GM12878 (cell line): ENCODE data around the gene SIGLEC11. TPM values are rescaled to one million over a fixed set of nuclear protein-coding genes. Genes with fewer than 3 reads are reported as not detected.

Experiments used
- ATAC-seq: fragments of 200-7000 bp; cut with Tn5 transposase; 3 replicates; pipeline ENCODE4 v1.9.1; 2020; ENCODE audit warnings: mild to moderate bottlenecking, moderate library complexity
- BruUV-seq: library from RNA; stranded (reverse); fragments of 400-500 nt; replicated peaks from 2 replicates; lab custom pipeline; 2021; lab: Mats Ljungman, UMichigan
- CTCF ChIA-PET: fragments of 300-600 bp; sonication (Branson Sonifier 250); formaldehyde crosslinking; extraction: SDS; loops from one replicate; lab custom pipeline; 2021; ENCODE audit warnings: inconsistent platforms; lab: Yijun Ruan, JAX
- POLR2A ChIA-PET: fragments of 350-600 bp; formaldehyde crosslinking; extraction: SDS; loops from one replicate; lab custom pipeline; 2021; ENCODE audit warnings: inconsistent platforms; lab: Charles Lee
- RAD21 ChIA-PET: fragments of 300-600 bp; sonication (Branson Sonifier 250); formaldehyde crosslinking; loops from one replicate; lab custom pipeline; 2023; ENCODE audit warnings: antibody characterized with exemption; ENCODE audit not compliant: unreplicated experiment; lab: Charles Lee
- SMC1A ChIA-PET: fragments of 300-600 bp; sonication (Branson Sonifier 250); formaldehyde crosslinking; loops from one replicate; lab custom pipeline; 2023; ENCODE audit not compliant: unreplicated experiment, uncharacterized antibody; lab: Charles Lee
- DNase-seq: peaks from one replicate; pipeline ENCODE4 v3.0.0-alpha.2; 2011; ENCODE audit warnings: low read depth, low spot score
- FAIRE-seq: peaks from 3 replicates; lab custom pipeline; 2011; peaks lifted over from hg19 to GRCh38; lab: Jason Lieb, UNC
- H2AFZ ChIP-seq: 2 replicates; pipeline ENCODE4 v1.6.0; 2011; ENCODE audit warnings: low read depth, low read length, control low read depth; ENCODE audit not compliant: control insufficient read depth
- H3K27ac ChIP-seq: 2 replicates; pipeline ENCODE4 v1.5.1; 2011; ENCODE audit warnings: control low read depth; ENCODE audit not compliant: control insufficient read depth, insufficient read depth
- H3K27me3 ChIP-seq, 2 experiments: replicated peaks in 1 of 2; 2 replicates each; pipeline versions ENCODE4 v1.6.0 to v1.6.1; 2011; ENCODE audit warnings: low read length in 1 of 2; ENCODE audit not compliant: control insufficient read depth in 2 of 2, insufficient read depth in 2 of 2
- H3K36me3 ChIP-seq, 2 experiments: 2 replicates each; pipeline ENCODE4 v1.5.1; 2011; ENCODE audit warnings: low read length in 1 of 2; ENCODE audit not compliant: control insufficient read depth in 2 of 2, insufficient read depth in 2 of 2
- H3K4me1 ChIP-seq: 2 replicates; pipeline ENCODE4 v1.6.1; 2011; ENCODE audit warnings: mild to moderate bottlenecking, low read length, moderate library complexity, mixed read lengths; ENCODE audit not compliant: control insufficient read depth, insufficient read depth
- H3K4me2 ChIP-seq: 2 replicates; pipeline ENCODE4 v1.6.0; 2011; ENCODE audit warnings: control low read depth; ENCODE audit not compliant: control insufficient read depth, insufficient read depth
- H3K4me3 ChIP-seq: fragments of 200-600 bp; sonication (generic); 2 replicates; pipeline ENCODE4 v1.5.1; 2016
- H3K79me2 ChIP-seq: 2 replicates; pipeline ENCODE4 v1.6.0; 2011; ENCODE audit warnings: low read length; ENCODE audit not compliant: control insufficient read depth, insufficient read depth
- H3K9ac ChIP-seq: 2 replicates; pipeline ENCODE4 v1.8.0; 2011; ENCODE audit warnings: low read length, control low read depth, mixed read lengths; ENCODE audit not compliant: control insufficient read depth, insufficient read depth
- H3K9me3 ChIP-seq: replicated peaks from 3 replicates; pipeline ENCODE4 v1.5.1; 2011; ENCODE audit warnings: mild to moderate bottlenecking, low read length; ENCODE audit not compliant: control insufficient read depth, insufficient read depth
- H4K20me1 ChIP-seq: 2 replicates; pipeline ENCODE4 v1.6.0; 2011; ENCODE audit not compliant: control insufficient read depth, insufficient read depth
- E2F8 ChIP-seq: fragments of 450-650 bp; IDR thresholded peaks from 2 replicates; pipeline ENCODE4 v1.6.1; 2018; ENCODE audit warnings: mild to moderate bottlenecking, low read depth, moderate library complexity; ENCODE audit not compliant: partially characterized antibody
- GABPA ChIP-seq: IDR thresholded peaks from 2 replicates; pipeline ENCODE4 v1.6.1; 2014; ENCODE audit warnings: antibody characterized with exemption, low read depth, mild to moderate bottlenecking, inconsistent platforms
- MEF2A ChIP-seq: IDR thresholded peaks from 2 replicates; pipeline ENCODE4 v1.6.1; 2011; ENCODE audit warnings: low read depth, mild to moderate bottlenecking, low read length, moderate library complexity; ENCODE audit not compliant: insufficient read depth
- NFYA ChIP-seq: IDR thresholded peaks from 2 replicates; pipeline ENCODE4 v1.6.1; 2011; ENCODE audit warnings: low read depth, mild to moderate bottlenecking, low read length, improper control_type of control experiment, borderline replicate concordance
- POLR2A ChIP-seq: IDR thresholded peaks from 2 replicates; pipeline ENCODE4 v1.6.1; 2011; ENCODE audit warnings: low read depth, mild to moderate bottlenecking, low read length
- SUPT20H ChIP-seq: IDR thresholded peaks from 2 replicates; pipeline ENCODE4 v1.6.1; 2011; ENCODE audit warnings: low read depth, mild to moderate bottlenecking, low read length, moderate library complexity, borderline replicate concordance; ENCODE audit not compliant: control insufficient read depth
- ZBTB40 ChIP-seq: fragments of 450-650 bp; IDR thresholded peaks from 2 replicates; pipeline ENCODE4 v1.6.1; 2016; ENCODE audit warnings: mild to moderate bottlenecking, moderate library complexity, borderline replicate concordance
- ZNF24 ChIP-seq: fragments of 450-650 bp; IDR thresholded peaks from 2 replicates; pipeline ENCODE4 v1.6.1; 2017; ENCODE audit warnings: antibody characterized with exemption, mild to moderate bottlenecking
- ZNF622 ChIP-seq: fragments of 450-650 bp; IDR thresholded peaks from 2 replicates; pipeline ENCODE4 v1.6.1; 2017; ENCODE audit warnings: mild to moderate bottlenecking, inconsistent platforms
- WGBS: methylation state at CpG from one replicate; pipeline ENCODE4 v1.1.6; 2016; ENCODE audit warnings: low lambda C conversion rate; ENCODE audit not compliant: insufficient replicate concordance, insufficient coverage; ENCODE audit errors: missing lambda C conversion rate; 5-methylcytosine and 5-hydroxymethylcytosine counted together
- in situ Hi-C: fragments of 300-500 bp; cut with MboI; formaldehyde crosslinking; loops from 9 replicates; pipeline ENCODE4 v1.14.3; 2018; ENCODE audit warnings: mixed read lengths
- intact Hi-C: fragments of 100-400 bp; cut with micrococcal nuclease; formaldehyde crosslinking; loops from one replicate; pipeline ENCODE4 v1.14.2; 2022; ENCODE audit not compliant: unreplicated experiment
- polyA plus RNA-seq, 11 experiments: library from polyadenylated mRNA; depleted of rRNA in 4 of 11; unstranded in 6 of 11; stranded (reverse) in 5 of 11; fragments of >200 nt; fragmentation: Nextera tagmentation in 4 of 11; fragmentation: Illumina TruSeq in 1 of 11; extraction: Ambion mirVana in 4 of 11; extraction: Trizol in 1 of 11; gene quantifications; 1 replicate in 1 of 11; 2 replicates in 10 of 11; pipeline versions ENCODE4 v1.2.1 to v1.2.3, GENCODE V29; 2011 to 2016; ENCODE audit warnings: inconsistent platforms in 2 of 11, missing spikeins in 2 of 11, low read depth in 1 of 11
- total RNA-seq, 4 experiments: library from RNA; depleted of rRNA in 3 of 4; stranded (reverse); fragments of >200 nt in 3 of 4; fragmentation: Illumina TruSeq in 1 of 4; extraction: Trizol in 1 of 4; gene quantifications; 2 replicates each; pipeline versions ENCODE4 v1.2.1 to v1.2.3, GENCODE V29; 2013 to 2021
- TF ChIP-seq, protein P1 (sequence below): fragments of 450-650 bp; IDR thresholded peaks from 2 replicates; pipeline ENCODE4 v1.6.1; 2017; ENCODE audit warnings: mild to moderate bottlenecking, moderate library complexity

Gene SIGLEC11
- total and polyA plus RNA-seq, 10 of the 15 experiments (the other 5 are each of a cell fraction or from before 2014, with no cell fraction given), result not detected

DNA sequence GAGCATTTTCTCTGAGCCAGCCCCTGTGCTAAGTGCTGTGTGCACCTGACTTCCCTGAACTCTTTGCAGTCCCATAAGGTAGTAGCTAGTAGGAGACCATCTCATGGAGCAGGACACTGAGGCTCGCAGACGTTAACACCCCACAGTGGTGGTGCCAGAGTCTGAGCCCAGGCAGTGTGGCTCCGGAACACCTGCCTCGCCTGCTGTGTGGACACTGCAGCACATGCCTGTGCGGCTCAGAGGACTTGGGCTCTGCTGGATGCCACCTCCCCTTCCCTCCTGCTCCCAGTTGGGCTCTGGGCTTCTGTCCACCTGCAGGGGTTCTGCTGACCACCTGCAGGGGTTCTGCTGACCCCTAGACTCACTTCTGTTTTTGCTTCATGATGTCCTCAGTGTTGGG is 27.0 kb upstream of the SIGLEC11 start:
- ChIA-PET POLR2A (interaction anchor here (0.6 kb wide), 1 partner anchor 585 kb away, joined by 6 read pairs; no protein-coding TSS in a partner anchor), RAD21 (no interaction called here), CTCF (interaction anchor here (0.7 kb wide), 1 partner anchor 51 kb away, joined by 3 read pairs; no protein-coding TSS in a partner anchor), SMC1A (interaction anchor here (0.6 kb wide), 1 partner anchor 700 kb away, joined by 4 read pairs; no protein-coding TSS in a partner anchor)
- Histone ChIP-seq H3K4me1 (no peaks in the 10 kb centered on the region), H3K27me3 (no peaks in the 10 kb centered on the region), H3K36me3 (peaks cover 3% of the 10 kb centered on the region in 2 experiments; a peak in 3 of 4 replicates), H3K79me2 (no peaks in the 10 kb centered on the region), H3K27ac (no peak overlapping the region), H2AFZ (no peak overlapping the region), H3K9ac (no peak overlapping the region), H3K4me3 (no peak overlapping the region), H3K4me2 (no peak overlapping the region), H3K9me3 (no peaks in the 10 kb centered on the region), H4K20me1 (peaks cover 12% of the 10 kb centered on the region; the same call in 1 of the 2 replicates)
- ATAC-seq (no peak), DNase-seq (no peak), FAIRE-seq (no peak)
- intact Hi-C loops, result no loop called here
- WGBS, result 98% methylated on average over 5 of the region's 5 CpGs
- in situ Hi-C loops, result no loop called here
- BruUV-seq, result no TSS peak
- no peak for TF ChIP-seq SUPT20H
- TF ChIP-seq NFYA, result no peak
- TF ChIP-seq GABPA, result no peak
- TF ChIP-seq MEF2A, result no peak
- no peak for TF ChIP-seq ZNF24
- TF ChIP-seq ZBTB40, result no peak
- TF ChIP-seq, protein P1, sequence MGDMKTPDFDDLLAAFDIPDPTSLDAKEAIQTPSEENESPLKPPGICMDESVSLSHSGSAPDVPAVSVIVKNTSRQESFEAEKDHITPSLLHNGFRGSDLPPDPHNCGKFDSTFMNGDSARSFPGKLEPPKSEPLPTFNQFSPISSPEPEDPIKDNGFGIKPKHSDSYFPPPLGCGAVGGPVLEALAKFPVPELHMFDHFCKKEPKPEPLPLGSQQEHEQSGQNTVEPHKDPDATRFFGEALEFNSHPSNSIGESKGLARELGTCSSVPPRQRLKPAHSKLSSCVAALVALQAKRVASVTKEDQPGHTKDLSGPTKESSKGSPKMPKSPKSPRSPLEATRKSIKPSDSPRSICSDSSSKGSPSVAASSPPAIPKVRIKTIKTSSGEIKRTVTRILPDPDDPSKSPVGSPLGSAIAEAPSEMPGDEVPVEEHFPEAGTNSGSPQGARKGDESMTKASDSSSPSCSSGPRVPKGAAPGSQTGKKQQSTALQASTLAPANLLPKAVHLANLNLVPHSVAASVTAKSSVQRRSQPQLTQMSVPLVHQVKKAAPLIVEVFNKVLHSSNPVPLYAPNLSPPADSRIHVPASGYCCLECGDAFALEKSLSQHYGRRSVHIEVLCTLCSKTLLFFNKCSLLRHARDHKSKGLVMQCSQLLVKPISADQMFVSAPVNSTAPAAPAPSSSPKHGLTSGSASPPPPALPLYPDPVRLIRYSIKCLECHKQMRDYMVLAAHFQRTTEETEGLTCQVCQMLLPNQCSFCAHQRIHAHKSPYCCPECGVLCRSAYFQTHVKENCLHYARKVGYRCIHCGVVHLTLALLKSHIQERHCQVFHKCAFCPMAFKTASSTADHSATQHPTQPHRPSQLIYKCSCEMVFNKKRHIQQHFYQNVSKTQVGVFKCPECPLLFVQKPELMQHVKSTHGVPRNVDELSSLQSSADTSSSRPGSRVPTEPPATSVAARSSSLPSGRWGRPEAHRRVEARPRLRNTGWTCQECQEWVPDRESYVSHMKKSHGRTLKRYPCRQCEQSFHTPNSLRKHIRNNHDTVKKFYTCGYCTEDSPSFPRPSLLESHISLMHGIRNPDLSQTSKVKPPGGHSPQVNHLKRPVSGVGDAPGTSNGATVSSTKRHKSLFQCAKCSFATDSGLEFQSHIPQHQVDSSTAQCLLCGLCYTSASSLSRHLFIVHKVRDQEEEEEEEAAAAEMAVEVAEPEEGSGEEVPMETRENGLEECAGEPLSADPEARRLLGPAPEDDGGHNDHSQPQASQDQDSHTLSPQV, result no peak
- no peak for TF ChIP-seq ZNF622
- no peak for TF ChIP-seq POLR2A
- TF ChIP-seq E2F8, result no peak
